Stimulated activated CD8-positive, alpha-beta memory T cell treated with anti-CD3 and anti-CD28 coated beads, Interleukin-15, amount 100 ng/mL, for 24 hours (primary cell): Measurements from ENCODE around the gene CNOT1.
"Not testable (repeated sequence)": the region's sequence is repeated elsewhere in the genome, so short reads cannot be mapped to it uniquely, and the experiment has no call there.

Experiments
- DNase-seq: peaks from one replicate; pipeline ENCODE4 v3.0.0-alpha.2; 2020; ENCODE audit warnings: low read depth

Gene CNOT1

DNA sequence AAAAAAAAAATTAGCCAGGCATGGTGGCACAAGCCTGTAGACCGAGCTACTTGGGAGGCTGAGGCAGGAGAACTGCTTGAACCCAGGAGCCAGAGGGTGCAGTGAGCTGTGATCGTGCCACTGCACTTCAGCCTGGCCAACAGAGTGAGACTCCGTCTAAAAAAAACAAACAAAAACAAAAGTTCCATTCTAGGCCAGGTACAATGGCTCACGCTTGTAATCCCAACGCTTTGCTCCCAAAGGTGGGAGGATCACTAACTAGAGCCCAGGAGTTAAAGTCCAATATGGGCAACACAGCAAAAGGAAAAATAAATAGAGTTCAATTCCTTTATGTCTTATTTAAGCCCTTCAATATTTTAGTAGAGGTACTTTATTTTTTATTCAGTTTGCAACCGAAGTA is 47.5 kb downstream of the CNOT1 start:
- DNase-seq, result no peak

DNA sequence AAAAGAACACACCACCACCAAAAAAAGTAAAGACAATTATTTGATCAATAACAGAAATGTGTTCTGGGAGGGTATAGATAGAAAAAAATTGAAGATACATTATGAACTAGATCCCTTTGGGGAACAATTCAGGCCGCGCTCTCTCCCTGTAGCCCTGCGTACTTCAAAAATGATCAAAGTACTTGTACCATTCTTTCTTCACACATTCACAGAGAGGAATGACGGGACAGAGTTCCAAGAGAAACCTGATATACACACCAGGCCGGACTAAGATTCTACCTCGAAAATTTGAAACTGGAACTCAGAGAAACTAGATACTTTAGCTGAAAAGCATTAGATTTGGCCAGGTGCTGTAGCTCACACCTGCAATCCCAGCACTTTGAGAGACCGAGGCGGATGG is 50.0 kb downstream of the CNOT1 start:
- no peak for DNase-seq

DNA sequence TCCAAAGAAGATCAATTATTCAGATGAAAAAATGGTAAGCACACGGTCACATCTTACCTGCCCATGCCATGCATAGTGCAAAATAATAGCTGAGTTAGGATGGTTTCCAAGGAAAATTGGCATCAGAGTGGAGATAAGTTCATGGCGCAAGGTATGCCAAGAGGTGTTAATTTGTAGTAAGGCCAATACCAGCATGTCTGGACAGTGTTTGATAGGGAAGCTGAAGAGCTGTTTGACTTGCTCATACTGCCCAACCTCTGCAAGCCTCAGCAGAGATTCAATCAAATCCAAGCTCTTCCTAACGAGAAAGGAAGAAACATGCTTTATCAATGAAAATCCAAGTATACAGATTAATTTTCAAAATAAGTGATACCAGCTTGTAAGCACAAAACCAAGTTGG is 51.0 kb downstream of the CNOT1 start:
- no peak for DNase-seq

DNA sequence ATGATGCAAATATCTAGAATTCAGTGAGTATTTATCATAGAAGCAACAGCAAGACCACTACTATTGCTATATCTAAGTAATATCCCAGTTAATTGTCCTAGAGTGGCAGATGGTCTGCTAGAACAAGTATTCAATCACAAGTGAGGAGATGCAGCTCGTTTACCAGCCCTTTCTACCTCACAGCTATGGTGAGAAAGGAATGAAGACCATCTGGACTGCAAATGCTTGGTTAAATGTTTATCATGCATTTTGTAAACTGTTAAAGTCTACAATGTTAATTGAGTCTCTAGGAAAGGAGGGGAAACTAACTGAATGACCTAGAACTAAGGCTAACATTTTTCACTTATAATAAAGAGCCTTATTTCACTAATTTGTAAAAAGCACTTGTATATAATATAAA is 52.5 kb downstream of the CNOT1 start:
- DNase-seq, result no peak

DNA sequence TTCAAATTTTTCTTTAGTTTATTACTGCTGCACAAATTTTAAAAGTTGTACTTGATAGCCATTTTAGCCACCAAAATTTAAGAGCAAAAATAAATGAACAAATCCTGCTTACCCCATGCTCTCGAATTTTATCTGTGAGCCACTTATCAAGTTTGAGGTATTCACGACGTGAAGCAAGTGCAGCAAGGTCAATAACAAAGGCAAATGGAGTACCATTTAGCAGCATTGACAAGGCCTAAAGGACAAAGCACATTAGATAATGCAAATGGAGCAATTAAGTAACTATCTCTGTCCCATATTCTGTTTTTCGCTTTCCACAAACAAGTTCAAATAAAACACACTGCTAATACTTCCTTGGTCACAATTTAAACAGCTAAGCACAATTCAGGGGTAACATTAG is 54.7 kb downstream of the CNOT1 start:
- no peak for DNase-seq

DNA sequence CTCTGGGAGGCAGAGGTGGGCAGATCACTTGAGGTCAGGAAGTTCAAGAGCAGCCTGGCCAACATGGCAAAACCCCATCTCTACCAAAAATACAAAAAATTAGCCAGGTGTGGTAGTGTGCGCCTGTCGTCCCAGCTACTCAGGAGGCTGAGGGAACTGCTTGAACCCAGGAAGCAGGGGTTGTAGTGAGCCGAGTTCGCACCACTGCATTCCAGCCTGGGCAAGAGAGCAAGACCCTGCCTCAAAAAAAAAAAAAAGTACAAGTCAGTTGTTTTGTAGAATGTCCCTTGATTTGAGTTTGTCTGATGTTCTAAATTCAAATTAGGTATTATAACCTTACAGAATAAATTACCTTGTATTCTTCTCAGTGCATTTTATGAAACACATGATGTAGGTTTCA is 63.9 kb downstream of the CNOT1 start:
- not testable (repeated sequence) for DNase-seq

DNA sequence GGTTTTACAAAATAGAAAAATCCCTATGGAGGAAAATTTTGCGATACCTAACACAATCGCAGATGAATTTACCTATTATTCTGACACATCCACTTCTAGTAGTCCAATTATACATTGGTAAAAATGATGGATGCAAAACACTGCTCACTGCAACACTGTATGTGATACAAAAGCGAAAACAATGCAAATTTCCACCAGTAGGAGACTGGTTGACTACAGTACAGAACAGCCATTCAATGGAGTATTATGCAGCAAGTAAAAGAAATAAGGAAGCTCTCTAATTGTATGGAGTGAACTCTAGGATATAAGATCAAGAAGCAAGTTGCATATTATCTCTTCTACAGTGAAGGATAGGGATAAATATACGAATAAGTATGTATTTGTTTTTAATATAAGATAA is 65.9 kb downstream of the CNOT1 start:
- DNase-seq, result no peak

DNA sequence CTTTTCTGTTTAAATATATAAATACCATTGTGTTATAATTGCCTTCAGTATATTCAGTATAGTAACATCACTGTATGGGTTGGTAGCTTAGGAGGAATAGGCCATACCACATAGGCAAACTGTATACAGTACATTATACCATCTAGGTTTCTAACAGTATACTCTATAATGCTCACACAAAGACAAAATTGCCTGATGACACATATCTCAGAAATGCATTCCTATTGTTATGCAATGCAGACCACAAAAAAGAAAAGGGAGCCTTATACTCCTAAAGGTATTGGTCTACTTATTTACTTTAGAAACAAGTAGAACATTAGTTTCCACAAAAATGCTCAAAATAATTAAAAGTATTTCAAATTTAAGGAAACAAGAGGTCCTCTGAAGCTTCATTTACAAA is 66.4 kb downstream of the CNOT1 start:
- no peak for DNase-seq

DNA sequence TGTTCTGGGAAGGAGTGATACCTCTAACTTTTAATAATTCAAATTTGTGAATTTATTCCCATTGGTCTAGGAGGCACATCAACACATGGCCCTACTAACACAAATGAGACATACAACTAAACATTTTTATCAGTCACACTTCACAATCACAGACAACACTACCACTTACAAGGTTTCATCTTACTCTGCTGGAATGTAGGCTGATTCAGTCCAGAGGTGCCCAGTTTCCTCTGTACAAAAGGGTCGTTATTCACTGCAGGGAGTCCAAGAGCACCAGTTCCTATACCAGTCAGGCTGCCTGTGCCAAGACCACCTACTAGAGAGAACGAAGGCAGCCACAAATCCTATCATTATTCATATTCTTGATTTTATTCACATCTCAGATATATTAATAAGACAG is 72.9 kb downstream of the CNOT1 start:
- no peak for DNase-seq

DNA sequence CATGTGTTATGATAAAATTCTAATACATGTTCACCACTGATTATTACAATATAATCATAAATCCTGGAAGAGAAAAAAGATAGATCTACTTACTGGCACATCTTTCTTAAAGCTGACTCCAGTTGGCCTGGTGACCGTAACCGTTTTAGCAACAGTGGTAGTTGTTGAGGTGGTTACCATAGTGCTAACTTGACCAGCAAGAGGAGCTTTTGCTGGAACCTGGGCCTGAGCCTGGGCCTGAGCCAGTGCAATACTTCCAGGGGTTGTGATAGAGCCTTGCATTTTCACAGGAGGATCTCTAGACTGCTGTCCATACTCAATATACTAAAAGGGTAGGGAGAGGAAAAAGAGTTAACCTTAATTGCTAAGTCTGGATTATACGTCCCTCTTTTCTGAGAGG is 78.1 kb downstream of the CNOT1 start:
- no peak for DNase-seq

DNA sequence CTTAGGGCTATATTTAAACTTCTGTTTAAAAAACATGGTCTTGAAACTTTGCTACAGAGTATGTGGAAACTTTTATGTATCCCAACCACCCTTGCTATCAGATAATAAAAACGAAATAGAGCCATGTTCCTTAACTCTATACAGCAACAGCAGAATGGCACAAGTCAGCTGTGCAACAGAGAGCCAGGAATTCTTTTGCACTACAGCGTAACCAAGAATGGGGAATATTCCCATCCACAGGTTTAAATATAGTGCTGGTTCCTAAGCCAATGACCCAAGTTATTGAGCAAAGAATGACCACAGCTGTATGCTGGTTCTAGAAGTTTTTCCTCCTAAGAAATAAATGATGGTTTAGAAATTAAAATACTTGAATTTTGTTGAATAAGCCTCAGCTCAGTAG is 81.2 kb downstream of the CNOT1 start:
- DNase-seq, result no peak

DNA sequence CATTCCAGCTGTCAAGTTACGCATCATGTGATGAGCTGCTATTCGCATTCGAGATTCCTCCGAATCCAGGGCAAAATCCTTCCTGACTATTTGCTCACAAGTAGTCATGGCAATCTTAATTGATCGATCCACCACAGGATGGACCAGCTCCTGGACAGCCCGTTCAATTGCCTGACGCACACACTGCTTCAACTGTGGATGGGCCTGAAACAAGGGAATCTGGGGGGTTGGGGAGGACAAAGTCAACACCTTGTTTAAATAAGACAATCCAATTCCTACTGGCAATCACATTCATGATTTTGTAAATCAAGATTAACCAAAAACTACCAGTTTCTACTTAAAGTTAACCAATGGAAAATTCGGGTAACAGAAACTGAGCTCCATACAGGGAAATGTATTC is 85.9 kb downstream of the CNOT1 start:
- no peak for DNase-seq

DNA sequence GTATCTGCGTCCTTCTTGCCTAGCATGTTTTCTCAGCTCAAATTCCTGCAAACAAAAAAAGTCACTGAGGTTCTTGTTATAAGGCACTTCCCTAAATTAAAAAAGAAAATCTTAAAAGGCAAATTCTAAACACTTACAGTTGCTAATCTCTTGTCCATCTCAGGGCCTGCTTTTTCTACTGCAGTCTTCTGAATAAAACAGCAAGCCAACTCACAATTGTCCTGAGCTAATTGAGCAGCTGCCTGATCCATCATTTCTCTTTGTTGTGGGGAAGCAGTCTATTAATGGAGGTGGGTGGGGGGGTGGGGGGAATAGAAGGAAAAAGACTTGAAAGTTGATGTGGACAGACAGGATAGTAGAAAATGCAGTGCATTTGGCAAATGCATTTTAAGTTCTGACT is 87.3 kb downstream of the CNOT1 start:
- no peak for DNase-seq

DNA sequence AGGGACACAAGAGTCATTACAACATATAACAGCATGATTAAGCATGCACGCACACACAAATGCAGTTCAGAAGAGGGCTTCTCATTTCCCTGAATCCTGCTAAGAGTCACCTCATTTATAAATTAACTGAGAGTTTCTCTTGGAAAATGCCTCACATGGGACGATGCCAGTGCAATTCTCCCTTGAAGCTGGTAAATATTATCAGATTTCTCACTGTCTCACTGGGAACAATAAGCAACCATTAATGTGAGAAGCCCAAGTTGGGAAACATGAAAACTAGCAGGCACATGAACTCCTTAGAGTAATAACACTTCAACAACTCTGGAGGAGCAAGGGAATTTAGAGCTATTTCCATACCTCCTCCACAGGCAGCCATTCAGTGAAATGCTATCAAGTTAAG is 87.9 kb downstream of the CNOT1 start:
- DNase-seq, result no peak

DNA sequence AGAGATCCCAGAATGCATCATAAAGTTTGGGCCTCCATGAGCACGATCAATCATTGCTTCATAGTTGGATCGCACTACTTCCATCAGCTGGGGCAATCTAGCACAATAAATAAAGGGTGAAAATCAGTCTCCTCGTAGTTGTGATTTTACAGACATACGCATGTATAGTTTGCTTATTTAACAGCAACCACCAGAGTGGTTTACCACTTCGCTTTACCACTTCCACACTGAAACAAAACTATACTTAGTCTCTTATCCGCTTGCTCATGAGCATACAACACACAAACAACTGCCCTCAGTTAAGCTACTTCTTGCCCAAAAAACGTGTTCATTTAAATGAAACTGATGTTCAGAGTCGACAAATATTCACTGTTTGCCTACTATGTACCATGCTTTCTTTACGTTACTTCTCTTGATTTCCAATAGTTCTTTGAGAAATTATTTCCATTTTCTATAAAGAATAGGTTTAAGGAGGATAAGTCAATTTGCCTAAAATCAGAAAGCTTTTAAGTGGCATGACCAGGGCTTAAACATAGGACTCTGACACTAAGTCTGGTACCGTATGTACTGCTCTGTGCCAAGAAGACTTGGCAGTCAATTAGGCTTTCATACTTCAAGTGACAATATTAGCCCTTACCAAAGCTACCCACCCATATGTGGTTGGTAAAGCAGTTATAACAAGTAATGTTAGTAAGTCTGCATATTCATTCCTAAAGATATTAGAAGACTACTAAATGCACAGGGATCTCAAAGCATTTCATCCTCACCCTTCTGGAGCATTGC is 92.3 kb downstream of the CNOT1 start:
- no peak for DNase-seq

DNA sequence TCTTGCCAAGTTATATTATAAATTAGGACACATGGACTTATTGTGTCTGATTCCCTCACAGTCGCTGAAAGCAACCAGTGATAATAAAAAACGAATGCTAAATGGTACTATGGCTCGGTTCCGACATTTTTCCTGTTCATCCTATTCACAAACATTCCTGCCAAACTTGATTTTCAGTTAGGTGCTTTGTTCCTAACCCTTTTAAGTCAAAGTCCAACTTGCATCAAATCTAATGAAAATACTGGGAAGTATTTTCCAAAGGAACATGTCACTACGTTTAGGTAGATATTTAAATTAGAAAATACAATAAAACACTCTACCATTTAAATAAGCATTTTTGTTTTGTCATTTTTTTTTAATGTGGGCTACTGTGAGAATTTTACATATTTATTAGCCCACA is 93.3 kb downstream of the CNOT1 start:
- no peak for DNase-seq

DNA sequence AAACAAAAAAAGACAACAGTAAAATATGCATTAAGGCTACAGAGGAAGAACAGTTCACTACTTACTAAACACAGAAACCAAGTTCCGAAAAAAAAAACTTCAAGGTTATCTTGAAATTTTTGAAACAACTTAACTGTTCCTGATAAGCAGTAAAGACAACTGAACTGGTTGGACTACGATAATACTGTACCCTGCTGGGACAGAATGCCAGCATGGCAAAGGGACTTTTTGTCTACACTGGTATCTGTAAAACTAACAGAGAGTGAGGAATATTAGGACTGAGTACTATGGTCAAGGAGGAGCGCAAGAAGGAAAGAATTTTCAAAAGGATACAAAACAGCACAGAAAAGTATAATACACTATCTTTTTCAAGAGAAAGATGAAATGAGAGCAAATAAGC is 94.5 kb downstream of the CNOT1 start:
- DNase-seq, result no peak

DNA sequence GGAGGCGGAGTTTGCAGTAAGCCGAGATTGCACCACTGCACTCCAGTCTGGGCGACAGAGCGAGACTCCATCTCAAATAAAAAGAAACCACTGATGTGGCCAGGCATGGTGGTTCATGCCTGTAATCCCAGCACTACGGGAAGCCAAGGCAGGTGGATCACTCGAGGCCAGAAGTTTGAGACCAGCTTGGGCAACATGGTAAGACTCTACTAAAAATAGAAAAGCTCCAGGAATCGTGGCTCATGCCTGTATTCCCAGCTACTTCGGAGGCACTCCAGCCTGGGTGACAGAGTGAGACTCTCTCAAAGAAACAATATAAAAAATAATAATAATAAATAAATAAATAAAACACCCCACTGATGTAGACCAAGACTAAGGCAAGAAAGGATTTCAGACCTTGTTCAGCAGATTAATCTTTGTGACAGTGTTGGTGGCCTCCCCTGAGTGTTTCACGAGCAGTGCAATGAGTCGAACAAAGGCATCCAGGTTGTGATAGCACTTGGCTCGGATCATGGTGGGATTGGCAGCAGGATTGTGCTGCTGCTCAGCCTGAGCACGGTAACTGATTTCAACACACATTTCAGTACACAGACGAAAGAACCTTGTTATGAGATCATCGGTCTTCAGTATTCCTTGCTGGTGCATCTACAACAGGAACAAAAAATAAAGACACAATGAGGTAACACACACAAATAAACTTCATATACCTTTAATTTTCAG is 95.7 kb downstream of the CNOT1 start:
- no peak for DNase-seq

DNA sequence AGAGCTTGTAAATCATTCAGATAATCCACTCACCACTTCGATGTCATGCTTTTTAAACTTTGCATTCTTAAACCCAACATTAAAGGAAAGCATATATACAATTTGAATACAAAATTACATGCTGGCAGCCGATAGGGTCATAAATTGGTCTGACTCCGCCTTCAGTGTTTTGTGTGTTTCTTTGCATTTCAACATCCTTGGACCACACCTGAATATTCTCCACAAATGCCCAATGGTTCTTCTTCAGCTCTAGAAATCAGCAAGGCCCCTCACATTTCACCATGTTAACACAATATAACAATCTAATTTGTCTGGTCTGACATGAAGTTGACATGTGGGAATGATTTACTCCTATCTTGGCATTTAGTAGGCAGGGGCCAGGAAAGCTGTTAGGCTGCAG is 97.2 kb downstream of the CNOT1 start:
- DNase-seq, result no peak

DNA sequence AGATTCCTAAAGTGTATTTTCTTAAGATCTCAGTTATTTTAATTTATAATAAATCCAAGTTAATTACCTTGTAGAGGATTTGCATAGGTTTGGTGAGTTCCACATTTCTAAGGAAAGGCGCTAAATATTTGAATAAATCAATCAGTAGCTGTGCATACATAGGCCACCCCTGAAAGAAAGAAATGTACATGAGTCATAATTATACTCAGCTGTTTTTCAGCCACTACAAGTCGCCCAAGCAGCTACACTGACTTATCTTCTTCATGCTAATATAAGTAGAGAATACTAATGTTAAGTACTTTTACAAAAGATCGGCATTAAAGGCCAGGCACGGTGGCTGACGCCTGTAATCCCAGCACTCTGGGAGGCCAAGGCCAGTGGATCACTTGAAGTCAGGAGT is 99.4 kb downstream of the CNOT1 start:
- DNase-seq, result no peak

DNA sequence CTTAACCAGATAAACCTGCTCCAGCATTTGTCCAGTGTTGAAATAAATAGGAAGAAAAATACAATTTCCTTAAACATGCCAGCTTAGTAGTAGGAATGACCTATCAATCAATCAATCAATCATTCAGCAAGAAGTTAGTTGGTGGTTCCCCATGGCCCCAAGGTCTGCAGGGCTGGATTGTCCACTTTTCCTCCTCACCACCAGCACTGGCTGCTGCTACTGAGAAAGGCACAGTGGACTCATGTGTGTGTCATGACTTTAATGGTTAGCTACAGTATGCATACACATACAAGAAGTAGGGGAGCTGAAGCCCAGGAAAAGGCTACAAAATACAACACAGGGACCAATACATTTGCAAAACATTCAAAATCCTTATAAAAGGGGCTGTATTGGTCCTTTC is 109.9 kb downstream of the CNOT1 start:
- no peak for DNase-seq

DNA sequence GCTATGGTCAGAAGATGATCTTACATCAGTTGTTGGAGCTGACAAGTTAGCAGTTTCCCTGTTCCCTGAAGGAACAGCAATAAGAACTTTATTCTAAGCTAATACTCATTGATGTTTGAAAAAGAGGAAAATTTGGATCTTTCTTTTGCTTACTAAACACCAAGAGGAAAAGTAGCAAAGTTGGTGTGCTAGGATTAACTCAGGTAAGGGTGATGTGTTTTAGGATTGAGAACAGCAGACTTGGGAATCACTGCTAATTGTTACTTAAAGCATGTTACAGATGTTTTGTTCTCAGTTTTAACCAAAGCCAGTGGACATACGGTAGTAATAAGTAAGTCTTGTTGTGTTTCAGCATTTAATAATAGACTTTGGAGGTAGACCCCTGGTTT is 110.7 kb downstream of the CNOT1 start:
- no peak for DNase-seq

DNA sequence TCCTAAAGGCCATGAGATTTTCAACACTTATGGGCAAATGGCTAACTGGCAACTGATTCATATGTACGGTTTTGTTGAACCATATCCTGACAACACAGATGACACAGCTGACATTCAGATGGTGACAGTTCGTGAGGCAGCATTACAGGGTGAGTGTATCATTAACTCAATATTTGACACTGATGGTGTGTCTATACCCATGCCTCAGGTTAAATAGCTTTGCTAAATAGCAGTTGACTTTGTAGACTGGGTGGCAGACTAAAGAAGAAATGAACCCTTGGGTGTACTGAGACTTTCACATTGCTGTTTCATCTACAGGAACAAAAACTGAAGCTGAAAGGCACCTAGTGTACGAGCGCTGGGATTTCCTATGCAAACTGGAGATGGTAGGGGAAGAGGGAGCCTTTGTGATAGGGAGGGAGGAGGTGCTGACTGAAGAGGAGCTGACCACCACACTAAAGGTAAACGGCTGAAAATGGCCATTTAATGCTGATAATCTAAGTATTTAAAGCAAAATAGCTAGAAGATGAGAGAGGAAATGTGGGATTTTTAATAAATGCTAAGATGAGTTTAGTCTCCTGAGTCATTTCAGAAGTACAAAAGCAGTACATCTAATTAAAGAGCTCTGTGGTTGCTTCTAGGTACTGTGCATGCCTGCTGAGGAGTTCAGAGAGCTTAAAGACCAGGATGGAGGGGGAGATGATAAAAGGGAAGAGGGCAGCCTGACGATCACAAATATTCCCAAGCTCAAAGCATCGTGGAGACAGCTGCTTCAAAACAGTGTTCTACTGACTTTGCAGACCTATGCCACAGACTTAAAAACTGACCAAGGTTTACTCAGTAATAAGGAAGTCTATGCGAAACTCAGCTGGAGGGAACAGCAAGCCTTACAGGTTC is 111.3 kb downstream of the CNOT1 start:
- no peak for DNase-seq
